Measurements from ENCODE around the gene PRPSAP2. TPM values are rescaled to one million over a fixed set of nuclear protein-coding genes. Genes with fewer than 3 reads are reported as not detected.
A peak's percentile ranks its signal among the peaks of the same experiment; 100 is the strongest.
"Not testable (repeated sequence)": the region's sequence is repeated elsewhere in the genome, so short reads cannot be mapped to it uniquely, and the experiment has no call there.

The PRPSAP2 gene, protein sequence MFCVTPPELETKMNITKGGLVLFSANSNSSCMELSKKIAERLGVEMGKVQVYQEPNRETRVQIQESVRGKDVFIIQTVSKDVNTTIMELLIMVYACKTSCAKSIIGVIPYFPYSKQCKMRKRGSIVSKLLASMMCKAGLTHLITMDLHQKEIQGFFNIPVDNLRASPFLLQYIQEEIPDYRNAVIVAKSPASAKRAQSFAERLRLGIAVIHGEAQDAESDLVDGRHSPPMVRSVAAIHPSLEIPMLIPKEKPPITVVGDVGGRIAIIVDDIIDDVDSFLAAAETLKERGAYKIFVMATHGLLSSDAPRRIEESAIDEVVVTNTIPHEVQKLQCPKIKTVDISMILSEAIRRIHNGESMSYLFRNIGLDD
- 10 to 100 TPM; 40.1 to 53.3 (median 46.1) TPM for polyA plus RNA-seq (ENCODE audit: low read depth in 6 of 6)

DNA sequence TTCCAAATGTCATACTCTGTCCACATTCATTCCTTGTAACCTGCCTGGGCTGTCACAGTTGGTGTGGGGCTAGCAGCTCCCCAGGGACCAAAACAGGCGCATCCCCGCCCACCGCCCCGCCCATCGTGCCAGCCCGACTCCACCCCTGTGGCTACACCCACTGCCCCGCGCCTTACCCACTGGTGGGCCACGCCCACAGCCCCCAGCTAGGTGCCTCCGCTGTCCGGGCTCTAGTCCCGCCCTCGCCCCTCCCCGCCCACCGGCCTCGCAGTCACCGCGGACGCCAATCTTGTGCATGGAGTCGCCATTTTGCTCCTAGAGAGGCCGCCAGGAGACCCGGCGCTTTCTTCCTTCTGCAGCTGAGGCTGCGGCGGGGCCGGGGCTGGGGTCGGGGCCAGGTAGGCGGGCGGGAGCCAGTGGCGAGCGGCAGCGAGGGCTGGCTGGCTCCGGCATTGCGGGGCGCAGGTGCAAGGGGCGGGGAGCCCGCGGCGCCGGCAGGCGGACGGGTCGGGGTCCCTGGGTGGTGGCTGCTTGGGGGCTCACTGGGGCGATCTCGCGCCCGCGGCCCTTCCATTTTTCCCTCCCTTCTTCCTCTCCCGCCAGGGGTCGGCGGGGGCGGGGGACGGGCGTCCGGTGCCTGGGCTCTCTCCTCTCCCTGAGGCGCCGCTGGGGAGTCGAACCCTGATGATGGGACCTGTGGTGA lies at the start of gene PRPSAP2:
Gene PRPSAP2, plus strand, starts transcription at position 268 of the 703 bp plus-strand sequence. CDS start 7,703 bp downstream, outside the sequence.
- peak within 1 kb of the TSS; percentile 67 to 94 (median 88) for H3K27ac Mint-ChIP-seq
- peak; percentile 73 to 78 for ATAC-seq (ENCODE audit: low read depth in 2 of 2)

DNA sequence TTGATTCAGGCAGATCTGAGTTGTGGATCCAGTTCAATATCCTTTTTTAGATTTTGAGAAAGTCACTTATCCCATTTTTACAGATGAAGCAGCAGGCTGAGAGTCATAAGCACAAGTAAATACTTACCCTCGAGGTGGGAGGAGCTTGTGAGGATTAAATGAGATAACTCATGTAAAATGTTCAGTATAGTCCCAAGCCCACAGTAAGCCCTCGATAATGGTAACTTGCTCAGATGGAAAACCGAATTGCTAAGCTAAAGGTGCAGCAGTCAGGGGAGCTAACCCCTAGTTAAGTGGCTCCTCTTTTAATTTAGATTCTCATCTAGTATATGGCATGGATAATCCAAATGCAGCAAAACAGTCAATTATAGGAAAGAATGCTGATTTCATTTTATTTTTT lies 42.0 kb upstream of the PRPSAP2 start:
- H3K4me1 Mint-ChIP-seq; H3K9me3 Mint-ChIP-seq; H3K4me3 Mint-ChIP-seq; H3K27ac Mint-ChIP-seq; ATAC-seq (ENCODE audit: low read depth in 2 of 2); DNase-seq; H3K36me3 Mint-ChIP-seq: not testable (repeated sequence)
- peaks cover 0 to 12% (median 4%) of the 10 kb centered on the region in 3 donors for H3K27me3 Mint-ChIP-seq

More for the DNA sequence above, at the start of gene PRPSAP2:
- Mint-ChIP-seq H3K4me3 (peak within 1 kb of the TSS; percentile 87 to 99 (median 92)), H3K9me3 (no peaks in the 10 kb centered on the region), H3K4me1 (peaks cover 40 to 65% (median 49%) of the 10 kb centered on the region in 3 donors), H3K36me3 (no peaks in the 10 kb centered on the region), H3K27me3 (no peaks in the 10 kb centered on the region)
- peak; percentile 93 for DNase-seq

DNA sequence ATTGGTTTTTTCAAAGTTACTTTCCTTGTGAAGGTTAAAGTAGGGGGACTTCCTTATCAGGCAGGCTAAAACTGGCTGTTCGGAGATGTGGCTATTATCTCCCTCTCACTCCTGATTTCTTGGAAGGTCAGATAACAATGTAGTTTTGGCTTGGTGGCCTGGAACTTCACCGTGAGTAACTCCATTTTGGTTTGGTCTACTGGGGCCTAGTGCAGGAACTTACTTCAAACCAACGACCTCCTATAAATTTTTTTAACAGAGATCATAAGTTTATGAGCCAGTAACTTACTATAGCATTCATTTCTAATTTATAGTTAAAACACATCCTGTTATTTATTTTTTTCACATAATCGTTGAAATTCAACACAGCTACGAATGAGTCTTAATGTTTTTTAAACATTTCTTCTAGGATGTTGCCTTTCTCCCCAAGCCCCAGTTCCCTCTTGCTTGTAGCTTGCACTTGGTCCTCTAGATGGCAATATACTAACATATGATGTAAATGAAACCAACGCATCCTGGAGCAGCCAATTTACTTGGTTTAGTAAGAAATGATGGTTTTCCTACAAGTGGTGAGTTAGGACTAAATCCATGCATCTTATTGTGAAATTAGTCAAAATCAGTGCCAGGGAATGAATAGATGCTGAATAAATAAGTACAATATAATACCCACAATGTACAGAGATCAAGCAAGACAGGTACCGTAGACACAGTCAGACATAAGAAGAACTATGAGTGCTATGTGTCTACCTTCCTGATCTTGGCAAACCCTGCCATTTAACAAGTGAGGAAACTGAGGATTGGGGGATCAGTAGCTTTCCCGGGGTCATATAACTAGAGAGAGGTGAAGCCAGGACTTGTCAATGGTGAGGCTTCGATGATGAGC lies 41.2 kb upstream of the PRPSAP2 start:
- not testable (repeated sequence) for H3K4me3 Mint-ChIP-seq

DNA sequence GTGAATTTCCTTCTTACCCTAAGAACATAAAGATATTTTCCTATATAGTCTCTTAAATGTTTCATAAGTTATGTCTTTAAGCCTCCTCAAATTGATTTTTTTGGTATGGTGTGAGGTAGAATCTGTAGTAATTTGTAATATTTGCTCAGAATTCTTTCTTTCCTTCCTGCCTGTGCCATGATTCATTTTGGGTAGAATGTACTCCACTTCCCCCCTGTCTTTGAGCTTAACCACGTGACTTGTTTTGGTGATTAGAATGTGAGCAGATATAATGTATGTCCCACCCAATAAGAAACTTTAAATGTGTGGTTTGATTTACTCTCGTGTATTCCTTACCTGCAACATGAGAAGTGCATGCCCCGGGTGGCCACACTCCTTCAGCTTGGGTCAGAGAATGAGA lies 36.5 kb upstream of the PRPSAP2 start:
- not testable (repeated sequence) for H3K9me3 Mint-ChIP-seq; H3K27ac Mint-ChIP-seq; H3K36me3 Mint-ChIP-seq; ATAC-seq (ENCODE audit: low read depth in 2 of 2); H3K4me1 Mint-ChIP-seq; H3K4me3 Mint-ChIP-seq; DNase-seq
- peaks cover 0 to 18% (median 4%) of the 10 kb centered on the region in 3 donors for H3K27me3 Mint-ChIP-seq

More for the DNA sequence above, 41.2 kb upstream of the PRPSAP2 start:
- ATAC-seq (ENCODE audit: low read depth in 2 of 2) (peak; percentile 70 to 85), DNase-seq (peak; percentile 48)
- not testable (repeated sequence) for H3K9me3 Mint-ChIP-seq, H3K4me1 Mint-ChIP-seq, H3K36me3 Mint-ChIP-seq
- H3K27ac Mint-ChIP-seq: peak overlapping the region in 1 of 6 donors; percentile 35
- H3K27me3 Mint-ChIP-seq: peaks cover 0 to 17% (median 4%) of the 10 kb centered on the region in 3 donors

DNA sequence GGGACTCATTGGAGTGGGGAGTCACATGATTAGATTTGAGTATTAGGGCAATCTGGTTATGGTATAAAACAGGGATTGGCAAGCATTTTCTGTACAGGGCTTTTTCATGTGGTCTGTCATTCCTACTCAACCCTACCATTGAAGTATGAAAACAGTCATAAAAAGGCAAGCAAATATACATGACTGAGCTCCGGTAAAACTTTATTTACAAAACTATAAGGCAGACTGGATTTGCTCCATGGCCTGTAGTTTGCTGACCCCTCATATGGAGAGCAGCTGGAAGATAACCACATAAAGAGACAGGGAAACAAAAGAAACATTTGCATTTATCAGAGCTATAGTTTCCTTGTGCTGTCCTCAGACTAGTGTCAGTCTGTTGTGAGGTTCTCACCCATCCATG lies 30.3 kb upstream of the PRPSAP2 start:
- not testable (repeated sequence) for H3K27ac Mint-ChIP-seq; H3K9me3 Mint-ChIP-seq; ATAC-seq (ENCODE audit: low read depth in 2 of 2); H3K4me1 Mint-ChIP-seq; H3K36me3 Mint-ChIP-seq; H3K27me3 Mint-ChIP-seq; DNase-seq; H3K4me3 Mint-ChIP-seq

DNA sequence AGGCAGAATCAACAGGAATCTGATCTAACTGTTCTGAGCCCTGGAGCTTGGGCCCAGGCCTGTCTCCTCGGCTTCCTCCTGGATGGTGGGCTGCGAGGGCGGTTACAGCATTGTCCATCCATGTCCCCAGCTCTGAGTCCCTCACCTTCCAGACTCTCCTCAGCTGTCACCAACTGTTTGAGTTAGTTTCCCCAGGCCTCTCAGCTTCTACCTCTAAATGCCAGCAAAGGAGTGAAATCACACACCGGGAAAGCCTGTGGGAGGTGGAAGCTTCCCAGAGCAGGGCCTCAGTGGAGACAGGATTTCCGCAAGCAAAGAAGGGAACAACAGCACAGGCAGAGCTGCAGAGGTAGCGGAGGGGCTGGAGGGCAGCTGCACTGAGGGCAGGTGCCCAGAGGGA lies 9.4 kb upstream of the PRPSAP2 start:
- Mint-ChIP-seq H3K4me1 (peaks cover 0 to 4% (median 0%) of the 10 kb centered on the region in 3 donors), H3K9me3 (no peaks in the 10 kb centered on the region), H3K27ac (peak overlapping the region in 1 of 6 donors; percentile 69), H3K36me3 (no peaks in the 10 kb centered on the region), H3K27me3 (peaks cover 3 to 8% (median 4%) of the 10 kb centered on the region in 3 donors), H3K4me3 (no peak overlapping the region)
- DNase-seq (no peak), ATAC-seq (ENCODE audit: low read depth in 2 of 2) (no peak)

DNA sequence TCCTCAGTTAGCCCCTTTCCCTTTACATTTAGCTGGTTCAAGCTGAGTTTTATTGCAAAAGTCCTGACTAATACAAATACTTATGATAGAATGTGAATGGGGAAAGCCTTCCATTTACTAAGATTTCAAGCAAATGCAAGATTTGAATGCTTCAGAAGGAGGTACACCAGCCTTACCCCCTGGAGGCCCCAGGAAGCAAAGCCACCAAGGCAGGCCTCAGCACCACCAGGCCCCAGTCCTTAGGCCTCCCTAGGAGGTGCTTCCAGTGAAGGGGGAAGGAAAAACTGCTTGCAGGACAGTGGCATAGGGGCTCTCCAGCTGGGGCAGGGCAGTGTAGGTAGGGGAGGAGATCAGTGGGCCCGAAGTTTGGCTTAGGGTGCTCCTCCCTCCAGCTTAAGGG lies 7.3 kb upstream of the PRPSAP2 start:
- no peaks in the 10 kb centered on the region for H3K9me3 Mint-ChIP-seq
- H3K27ac Mint-ChIP-seq: peak overlapping the region in 1 of 6 donors; percentile 51
- no peaks in the 10 kb centered on the region for H3K36me3 Mint-ChIP-seq
- H3K4me3 Mint-ChIP-seq: no peak overlapping the region
- DNase-seq (no peak), ATAC-seq (ENCODE audit: low read depth in 2 of 2) (no peak)
- H3K4me1 Mint-ChIP-seq: peaks cover 9 to 11% (median 11%) of the 10 kb centered on the region in 3 donors
- peaks cover 0 to 4% (median 0%) of the 10 kb centered on the region in 3 donors for H3K27me3 Mint-ChIP-seq

DNA sequence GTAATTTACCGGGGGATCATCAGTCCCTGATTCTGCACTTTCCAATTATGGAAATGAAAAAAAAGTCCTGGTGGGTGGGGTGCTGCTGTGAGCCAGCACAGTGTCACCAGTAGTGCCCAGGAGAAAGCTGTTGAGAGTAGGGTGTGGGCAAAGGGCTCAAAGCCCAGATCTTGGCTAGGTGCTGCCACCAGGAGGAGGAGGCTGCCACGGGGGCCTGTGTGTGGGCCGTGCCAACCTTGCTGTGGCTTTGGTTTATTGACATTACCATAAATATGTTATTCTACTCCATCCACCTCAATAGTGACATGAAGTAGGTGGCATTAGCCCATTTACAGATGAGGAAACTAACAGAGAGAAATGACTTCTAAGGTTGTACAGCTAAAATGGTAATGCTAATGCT lies 6.7 kb upstream of the PRPSAP2 start:
- Mint-ChIP-seq H3K27ac (no peak overlapping the region), H3K36me3 (no peaks in the 10 kb centered on the region), H3K4me3 (no peak overlapping the region), H3K4me1 (peaks cover 14 to 16% (median 16%) of the 10 kb centered on the region in 3 donors), H3K9me3 (no peaks in the 10 kb centered on the region), H3K27me3 (peaks cover 0 to 4% (median 0%) of the 10 kb centered on the region in 3 donors)
- DNase-seq: no peak
- no peak for ATAC-seq (ENCODE audit: low read depth in 2 of 2)

DNA sequence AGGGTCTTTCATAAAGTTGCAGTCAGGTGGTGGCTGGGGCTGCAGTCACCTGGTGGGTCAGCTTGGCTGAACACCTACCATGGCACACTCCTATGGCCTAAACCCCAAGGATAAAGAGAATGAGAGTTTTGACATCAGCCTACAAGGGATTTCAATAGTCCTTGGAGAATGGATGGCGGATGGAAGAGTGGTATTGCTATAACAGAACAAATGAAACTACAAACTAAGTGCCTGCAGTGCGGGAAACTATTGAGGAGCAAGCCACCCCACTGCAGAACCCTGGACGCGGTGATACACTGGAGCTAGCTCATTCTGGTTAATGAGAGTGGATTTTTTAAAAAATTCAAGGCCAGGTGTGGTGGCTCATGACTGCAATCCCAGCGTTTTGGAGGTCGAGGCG lies 3.0 kb upstream of the PRPSAP2 start:
- H3K4me1 Mint-ChIP-seq: peaks cover 29 to 45% (median 31%) of the 10 kb centered on the region in 3 donors
- ATAC-seq (ENCODE audit: low read depth in 2 of 2): no peak
- H3K27ac Mint-ChIP-seq: peak overlapping the region in 1 of 6 donors; percentile 84
- H3K4me3 Mint-ChIP-seq: peak overlapping the region; percentile 82 to 99 (median 92)
- H3K36me3 Mint-ChIP-seq: no peaks in the 10 kb centered on the region
- DNase-seq: no peak
- H3K27me3 Mint-ChIP-seq: no peaks in the 10 kb centered on the region
- no peaks in the 10 kb centered on the region for H3K9me3 Mint-ChIP-seq

DNA sequence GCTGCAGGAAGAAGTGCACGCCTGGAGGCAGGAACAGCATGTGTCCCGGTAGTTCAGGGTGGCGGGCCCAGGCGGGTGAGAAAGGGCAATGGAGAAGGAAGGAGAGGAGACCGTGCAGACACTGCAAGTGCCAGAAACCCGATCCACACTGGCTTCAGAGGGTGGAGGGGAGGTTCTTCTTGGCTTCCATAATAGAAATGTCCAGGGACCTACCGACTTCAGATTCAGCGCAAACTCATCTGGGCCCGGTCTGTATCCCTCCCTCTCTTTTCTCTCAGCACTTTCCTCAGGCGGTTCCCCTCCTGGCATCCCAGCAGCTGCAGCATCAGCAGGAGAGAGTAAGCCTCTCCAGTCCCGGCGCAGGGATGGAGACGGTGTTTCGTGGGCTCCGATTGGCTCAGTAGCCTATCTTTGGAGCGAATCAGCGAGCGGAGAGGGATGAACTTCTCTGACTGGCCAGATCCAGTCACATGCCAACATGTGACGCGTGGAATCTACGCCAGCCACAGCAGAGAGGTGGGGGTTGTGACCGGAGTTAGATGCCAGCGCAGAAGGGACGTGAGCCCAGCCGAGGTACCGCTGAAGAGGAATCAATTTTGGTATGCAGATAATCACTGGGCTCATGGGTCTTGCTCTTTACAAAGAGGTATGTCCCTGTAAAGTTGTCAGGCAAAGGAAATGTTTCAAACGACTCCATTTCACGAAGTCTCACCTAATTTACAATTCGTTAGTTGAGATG lies 1.9 kb upstream of the PRPSAP2 start:
- DNase-seq: peak; percentile 87
- peak; percentile 85 to 87 for ATAC-seq (ENCODE audit: low read depth in 2 of 2)
- H3K27me3 Mint-ChIP-seq: no peaks in the 10 kb centered on the region
- H3K4me3 Mint-ChIP-seq: peak overlapping the region; percentile 82 to 99 (median 96)
- peaks cover 36 to 55% (median 40%) of the 10 kb centered on the region in 3 donors for H3K4me1 Mint-ChIP-seq
- peak overlapping the region; percentile 81 to 95 (median 92) for H3K27ac Mint-ChIP-seq
- H3K36me3 Mint-ChIP-seq: no peaks in the 10 kb centered on the region
- no peaks in the 10 kb centered on the region for H3K9me3 Mint-ChIP-seq

DNA sequence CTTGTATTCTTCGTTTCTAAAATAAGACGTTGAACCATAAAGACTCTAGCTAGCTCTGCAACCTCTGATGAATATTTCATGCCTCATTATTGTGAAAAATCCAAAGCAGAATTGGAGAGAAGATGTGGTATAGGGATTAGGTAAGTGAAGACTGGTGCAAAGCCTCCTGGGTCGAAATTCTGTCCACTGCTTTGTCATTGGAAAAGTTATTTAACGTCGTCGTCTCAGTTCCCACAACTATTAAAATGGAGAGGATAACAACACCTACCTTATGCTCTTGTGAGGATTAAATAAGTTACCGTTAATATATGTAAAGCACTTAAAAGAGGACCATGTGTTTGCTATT lies 1.4 kb upstream of the PRPSAP2 start:
- Mint-ChIP-seq H3K36me3 (no peaks in the 10 kb centered on the region), H3K27ac (peak overlapping the region; percentile 81 to 95 (median 92)), H3K4me3 (peak overlapping the region; percentile 82 to 99 (median 96)), H3K9me3 (no peaks in the 10 kb centered on the region), H3K4me1 (peaks cover 39 to 59% (median 46%) of the 10 kb centered on the region in 3 donors), H3K27me3 (no peaks in the 10 kb centered on the region)
- ATAC-seq (ENCODE audit: low read depth in 2 of 2) (no peak), DNase-seq (no peak)

DNA sequence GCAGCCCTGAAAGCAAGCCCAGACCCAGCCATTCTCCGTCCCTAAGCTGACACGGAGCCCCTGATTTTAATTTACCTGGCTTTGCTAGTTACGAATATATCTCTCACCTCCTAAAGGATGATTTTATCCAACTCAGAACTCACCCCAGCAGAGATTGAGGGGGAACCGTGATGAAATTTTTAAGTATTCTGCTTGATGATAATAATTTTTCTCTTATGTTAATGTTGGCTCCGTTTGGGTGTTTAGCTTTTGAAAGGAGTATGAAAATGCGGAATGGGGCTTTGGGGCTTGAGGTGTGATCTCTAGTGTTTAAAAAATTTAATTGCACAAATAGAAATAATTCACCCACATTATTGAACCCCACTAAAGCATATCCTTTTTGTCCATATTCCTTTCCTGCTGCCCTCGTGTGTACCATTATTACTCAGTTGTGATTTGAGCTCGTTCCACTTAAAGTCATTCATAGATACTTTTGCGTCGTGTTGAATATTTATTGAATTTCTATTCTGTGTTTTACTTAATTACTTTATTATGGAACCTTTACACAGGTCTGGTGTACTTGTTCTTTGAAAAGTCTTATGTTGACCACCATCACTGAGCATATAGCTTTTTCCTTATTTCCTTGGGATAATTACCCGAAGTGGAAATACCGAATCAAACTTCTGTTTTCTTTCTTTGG lies 775 bp downstream of the PRPSAP2 start:
- Mint-ChIP-seq H3K4me3 (peak overlapping the region; percentile 87 to 94 (median 91)), H3K4me1 (peaks cover 40 to 65% (median 53%) of the 10 kb centered on the region in 3 donors), H3K27me3 (no peaks in the 10 kb centered on the region), H3K27ac (peak overlapping the region; percentile 41 to 94 (median 88)), H3K9me3 (no peaks in the 10 kb centered on the region), H3K36me3 (no peaks in the 10 kb centered on the region)
- ATAC-seq (ENCODE audit: low read depth in 2 of 2): no peak
- no peak for DNase-seq

Measured in naive B cell (primary cell).